Stimulated activated CD8-positive, alpha-beta memory T cell treated with anti-CD3 and anti-CD28 coated beads, Interleukin-7, amount 100 ng/mL, for 1 hour (primary cell): Measurements from ENCODE around the gene VSIG8.
A peak's percentile ranks its signal among the peaks of the same experiment; 100 is the strongest.

Experiments used
- DNase-seq, 2 donors: peaks; one replicate each; pipeline ENCODE4 v3.0.0-alpha.2; 2020; ENCODE audit warnings: low read depth in 2 of 2

VSIG8 gene

GRCh38 chr1:159829822-159830465 is 32.5 kb downstream of the VSIG8 start:
- DNase-seq: no peak

GRCh38 chr1:159829273-159829634 is 33.2 kb downstream of the VSIG8 start:
- no peak for DNase-seq

- no peak for DNase-seq
Measured at GRCh38 chr1:159828581-159829272, 33.7 kb downstream of the VSIG8 start.

- no peak for DNase-seq
Measured at GRCh38 chr1:159828176-159828575, 34.3 kb downstream of the VSIG8 start.

GRCh38 chr1:159827549-159827948 is 34.9 kb downstream of the VSIG8 start:
- DNase-seq: no peak

GRCh38 chr1:159827102-159827490 is 35.4 kb downstream of the VSIG8 start:
- no peak for DNase-seq

GRCh38 chr1:159826441-159827101 is 35.9 kb downstream of the VSIG8 start, which contains the start of gene SLAMF8:
TSS of gene SLAMF8 (plus strand) at chr1:159826873. CDS start at chr1:159826899, 26 bp downstream.
- peak; percentile 22 to 41 for DNase-seq

- no peak for DNase-seq
Measured at GRCh38 chr1:159825564-159825963, 36.9 kb downstream of the VSIG8 start.

GRCh38 chr1:159823406-159823805 is 39.1 kb downstream of the VSIG8 start:
- DNase-seq: no peak

- DNase-seq: no peak
Measured at GRCh38 chr1:159821171-159821867, 41.1 kb downstream of the VSIG8 start.

GRCh38 chr1:159817276-159818041 is 45.0 kb downstream of the VSIG8 start:
- no peak for DNase-seq

- DNase-seq: no peak
Measured at GRCh38 chr1:159815926-159816325, 46.5 kb downstream of the VSIG8 start.

- no peak for DNase-seq
Measured at GRCh38 chr1:159804924-159805323, 57.5 kb downstream of the VSIG8 start.
